Renal pelvis (tissue), 4 donors: ENCODE measurements around the gene SCN8A. TPM values are rescaled to one million over a fixed set of nuclear protein-coding genes. Genes with fewer than 3 reads are reported as not detected.

Source experiments
- DNase-seq: peaks from one replicate; pipeline ENCODE4 v3.0.0-alpha.2; 2013
- polyA plus RNA-seq, 3 donors: library from polyadenylated mRNA; unstranded; fragments of 120-200 nt; gene quantifications; one replicate each; pipeline ENCODE4 v1.2.1, GENCODE V29; 2013; ENCODE audit not compliant: insufficient read length in 3 of 3

The SCN8A gene
- polyA plus RNA-seq, 3 donors: 1.6 to 2.6 (median 2.5) TPM

DNA sequence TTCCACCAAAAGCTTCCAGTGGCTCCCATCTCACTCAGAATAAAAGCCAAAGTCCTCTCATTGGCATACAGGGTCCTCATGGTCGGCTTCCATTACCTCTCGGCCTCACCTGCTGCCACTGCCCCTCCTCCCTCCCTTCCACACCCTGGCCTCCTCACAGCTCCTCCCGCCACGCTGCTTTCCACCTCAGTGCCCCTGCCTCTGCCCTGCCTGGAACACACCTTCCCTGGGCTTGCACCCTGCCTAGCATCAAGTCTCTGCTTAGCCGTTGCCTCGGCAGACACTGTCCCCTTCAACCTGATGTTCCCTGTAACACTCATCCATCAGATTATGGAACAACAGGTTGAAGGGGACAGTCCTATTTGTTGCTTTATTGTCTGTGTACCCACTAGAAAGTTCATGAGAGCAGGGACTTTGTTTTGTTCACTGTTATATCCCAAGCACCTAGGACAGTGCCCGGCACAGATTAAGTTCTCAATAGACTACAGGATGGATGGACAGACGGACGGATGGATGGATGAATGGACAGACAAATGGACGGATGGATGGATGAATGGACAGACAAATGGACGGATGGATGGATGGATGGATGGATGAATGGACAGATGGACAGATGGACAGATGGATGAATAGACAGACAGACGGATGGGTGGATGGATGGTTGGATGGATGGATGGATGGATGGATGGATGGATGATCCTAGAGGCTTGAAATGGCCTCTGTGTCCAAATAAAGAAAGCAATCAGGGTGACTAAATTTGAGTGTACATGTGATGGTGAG, 242.6 kb downstream of the SCN8A start:
- no peak for DNase-seq

GRCh38 chr12:51834411-51834810, 243.4 kb downstream of the SCN8A start:
- no peak for DNase-seq

GRCh38 chr12:51836041-51836826, 245.2 kb downstream of the SCN8A start:
- no peak for DNase-seq

GRCh38 chr12:51836827-51837173, 245.8 kb downstream of the SCN8A start:
- no peak for DNase-seq

DNA sequence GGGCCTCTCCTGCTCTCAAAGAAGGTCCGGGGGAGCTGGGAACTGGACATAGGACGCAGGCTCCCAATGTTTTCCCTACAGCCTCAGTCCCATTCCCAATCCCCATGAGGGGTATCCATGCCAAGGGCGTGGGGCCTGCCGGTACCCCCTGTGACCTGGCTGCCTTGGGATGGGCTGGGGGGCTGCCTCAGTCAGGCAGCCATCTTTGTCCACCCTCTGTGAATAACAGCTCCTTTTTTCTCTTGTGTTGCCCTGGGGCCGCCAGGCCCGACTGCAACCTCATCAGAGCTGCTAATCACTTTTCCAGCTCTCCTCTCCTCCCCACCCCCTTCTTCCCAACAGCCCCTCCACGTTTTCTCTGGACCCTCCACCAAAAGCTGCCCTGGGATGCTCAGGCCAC, 246.3 kb downstream of the SCN8A start:
- no peak for DNase-seq

DNA sequence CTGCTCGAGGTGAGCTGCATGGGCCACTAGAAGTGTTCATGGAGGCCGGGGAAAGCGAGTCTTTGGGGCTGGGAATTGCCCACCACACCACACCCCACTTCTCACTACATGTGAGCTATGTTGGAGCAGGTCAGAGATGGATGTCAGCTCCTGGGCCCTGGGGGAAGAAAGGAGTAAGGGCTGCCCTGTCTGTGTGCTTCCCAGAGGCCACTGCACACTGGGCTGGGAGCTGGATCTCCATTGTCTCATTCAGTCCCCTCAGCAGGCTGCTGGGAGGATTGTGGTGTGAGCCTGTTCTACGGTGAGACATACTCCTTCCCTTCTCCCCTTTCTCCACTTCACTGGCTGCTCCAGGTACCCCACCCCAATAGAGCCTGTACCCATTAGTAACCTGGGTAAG, 247.0 kb downstream of the SCN8A start:
- no peak for DNase-seq

GRCh38 chr12:51838762-51839161, 247.7 kb downstream of the SCN8A start:
- no peak for DNase-seq

DNA sequence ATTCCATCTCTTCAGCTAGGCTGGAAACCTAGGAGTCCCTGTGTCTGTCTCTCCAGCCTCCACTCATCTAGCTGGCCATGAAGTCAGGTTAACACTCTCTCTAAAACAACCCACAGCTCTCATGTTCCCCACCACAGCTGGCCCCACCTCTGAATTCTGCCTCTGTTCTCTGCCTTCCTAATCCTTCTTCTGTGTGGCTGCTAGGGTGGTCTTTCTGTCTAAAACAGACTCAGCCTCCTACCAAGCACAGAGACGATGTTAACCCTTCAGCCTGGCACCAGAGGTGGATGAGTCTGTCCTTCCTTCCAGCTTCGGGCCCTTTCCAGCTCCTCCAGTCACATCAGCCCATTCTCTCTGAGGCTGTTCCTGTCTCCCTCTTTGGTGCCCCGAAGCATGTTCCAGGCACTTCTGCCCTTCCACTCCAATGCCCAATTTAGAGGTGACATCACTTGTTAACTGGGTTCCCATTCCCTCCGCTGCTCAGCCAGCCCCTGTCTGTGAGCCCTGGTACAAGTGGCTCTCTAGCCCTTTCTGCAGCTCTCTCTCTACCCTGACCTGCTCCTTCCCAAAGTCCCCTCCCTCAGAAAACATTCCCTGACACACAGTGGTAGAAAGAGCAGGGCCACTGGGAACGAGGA, 248.4 kb downstream of the SCN8A start:
- DNase-seq: no peak

DNA sequence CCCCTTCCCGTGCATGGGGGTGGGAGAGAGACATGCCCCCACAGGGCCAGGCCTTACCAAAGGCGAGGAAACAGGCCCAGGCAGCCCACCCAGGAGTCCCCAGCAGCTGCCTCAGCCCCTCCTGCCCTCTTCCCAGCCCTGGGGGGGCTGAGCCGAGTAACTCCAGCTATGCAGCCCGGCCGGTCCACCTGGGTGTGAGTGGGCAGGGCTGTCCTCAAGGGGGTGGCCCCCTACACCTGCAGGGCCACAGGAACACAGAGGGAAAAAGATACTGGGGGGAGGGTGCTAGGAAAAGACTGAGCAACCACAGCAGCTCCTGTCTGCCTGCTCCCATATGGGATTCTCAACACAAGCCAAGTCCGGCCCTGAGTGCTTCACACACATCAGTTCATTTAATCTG, 249.9 kb downstream of the SCN8A start:
- no peak for DNase-seq

GRCh38 chr12:51841727-51842126, 250.7 kb downstream of the SCN8A start:
- no peak for DNase-seq

- DNase-seq: no peak
Observed at GRCh38 chr12:51844854-51845253, 253.8 kb downstream of the SCN8A start.

DNA sequence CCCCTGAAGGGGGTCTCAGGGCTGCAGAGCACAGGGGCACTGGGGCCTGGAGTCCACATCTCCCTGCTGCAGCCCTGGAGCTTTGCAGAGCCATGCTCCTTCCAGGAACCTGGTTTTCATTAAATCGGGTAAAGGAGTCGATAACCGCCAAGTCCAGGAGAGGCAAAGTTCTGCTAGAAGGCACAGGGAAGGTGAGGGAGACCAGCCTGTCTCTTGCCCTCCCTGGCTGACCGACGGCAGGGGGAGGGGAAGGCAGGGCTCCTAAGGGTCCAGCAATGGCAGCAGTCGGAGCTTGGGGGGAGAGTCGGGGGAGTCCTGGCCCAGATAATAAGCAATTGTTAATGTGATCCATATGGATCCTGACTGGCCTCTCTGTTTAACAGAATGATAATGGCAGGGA, 254.4 kb downstream of the SCN8A start:
- DNase-seq: no peak

- no peak for DNase-seq
Observed at GRCh38 chr12:51846271-51846691, 255.2 kb downstream of the SCN8A start.

- peak; percentile 71 for DNase-seq
Observed at GRCh38 chr12:51846911-51847642, 256.0 kb downstream of the SCN8A start.

DNA sequence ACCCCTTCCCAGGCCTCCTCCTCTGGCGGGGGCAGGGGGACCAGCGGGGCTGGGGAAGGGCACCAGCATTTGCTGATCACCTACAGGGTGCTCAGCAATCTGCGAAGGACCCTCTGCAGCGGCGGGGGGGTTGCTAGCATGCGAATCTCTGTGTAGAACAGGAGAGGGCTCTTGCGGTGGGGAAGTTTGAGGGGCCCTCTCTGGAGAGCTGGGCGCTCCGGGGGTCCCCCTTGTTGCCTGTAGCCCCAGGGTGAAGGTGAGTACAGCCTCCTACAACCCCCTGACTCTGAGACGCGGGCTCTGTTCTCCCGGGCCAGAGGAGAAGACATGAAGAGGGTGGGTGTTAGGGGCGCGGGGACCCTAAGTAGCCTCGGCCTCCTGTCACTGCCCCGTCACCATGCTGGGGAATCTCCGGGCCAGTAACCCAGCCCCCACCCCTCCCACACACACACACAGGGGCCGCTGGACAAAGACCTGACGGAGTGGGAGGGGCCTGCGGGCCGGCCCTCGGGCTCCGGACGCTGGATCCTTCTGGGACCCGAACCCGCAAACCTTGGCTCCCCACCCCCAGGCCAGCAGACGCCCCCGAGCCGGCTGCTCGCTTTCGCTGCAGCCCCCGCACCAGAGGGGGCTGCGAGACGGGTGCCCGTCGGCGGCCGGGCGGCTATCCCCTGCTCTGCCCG, 256.8 kb downstream of the SCN8A start:
- DNase-seq: no peak

DNA sequence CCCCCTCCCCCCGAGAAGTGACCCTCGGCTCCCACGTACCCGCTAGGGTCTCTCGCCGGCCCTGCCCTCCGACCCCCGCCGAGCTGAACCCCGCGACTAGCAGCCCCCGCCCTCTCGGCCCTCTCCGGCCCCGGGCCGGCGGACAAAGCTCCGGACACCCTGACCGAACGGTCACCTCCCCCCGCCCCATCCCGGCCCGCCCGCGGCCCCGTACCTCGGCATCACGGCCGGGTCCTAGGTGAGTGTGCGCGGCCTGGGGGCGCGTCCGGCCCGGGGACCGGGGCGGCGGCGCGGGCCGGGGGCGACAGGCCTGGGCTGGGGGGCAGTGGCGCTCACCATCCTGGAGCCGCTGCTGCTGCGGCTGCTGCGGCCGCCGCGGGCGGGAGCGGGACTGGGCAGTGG, 257.3 kb downstream of the SCN8A start, which contains the start of gene FIGNL2:
Gene FIGNL2 (minus strand): TSS at position 393 of the 402 bp plus-strand sequence. CDS start 26,305 bp downstream, outside the sequence.
- no peak for DNase-seq

- no peak for DNase-seq
Observed at GRCh38 chr12:51848841-51849735, 258.1 kb downstream of the SCN8A start.

DNA sequence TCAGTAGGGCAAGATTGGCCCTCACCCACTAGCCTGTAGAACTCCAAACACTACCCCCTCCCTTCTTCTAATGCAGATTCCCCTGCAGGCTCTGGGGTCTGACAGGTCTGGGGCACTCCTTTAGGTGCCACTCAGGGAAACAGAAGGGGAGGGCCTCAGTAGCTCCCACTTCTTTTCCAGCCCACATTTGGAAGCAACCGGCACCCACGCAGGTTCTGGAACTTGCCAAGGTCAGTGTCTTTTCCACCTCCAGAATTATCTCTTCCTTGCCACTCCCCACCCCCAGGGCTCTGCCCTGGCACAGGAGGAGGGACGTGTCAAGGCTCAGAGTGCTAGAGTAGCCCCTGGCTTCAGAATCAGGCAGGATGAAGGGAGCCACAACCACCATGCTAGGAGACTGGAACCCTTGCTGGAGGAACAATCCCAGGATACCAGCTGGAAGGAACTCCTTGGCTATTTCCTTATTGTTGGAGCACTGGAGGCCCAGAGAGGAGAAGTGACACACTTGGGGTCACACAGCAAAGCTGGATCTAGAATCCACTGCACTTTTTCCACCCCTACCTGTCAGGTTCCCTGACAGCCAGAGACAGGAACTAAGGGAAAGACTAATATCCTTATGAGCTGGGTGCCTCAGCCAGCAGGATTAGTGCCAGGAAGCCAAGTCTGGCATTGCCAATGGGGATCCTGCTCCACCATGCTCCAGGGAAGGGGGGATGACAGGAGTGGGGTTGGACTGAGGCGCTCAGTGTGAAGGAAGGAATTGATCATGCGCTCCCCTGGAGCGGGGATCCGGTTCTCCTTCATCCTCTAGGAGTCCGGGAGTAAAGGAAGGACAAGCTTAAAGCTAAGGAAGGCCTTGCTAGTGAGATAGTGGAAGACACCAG, 259.3 kb downstream of the SCN8A start:
- DNase-seq: no peak

DNA sequence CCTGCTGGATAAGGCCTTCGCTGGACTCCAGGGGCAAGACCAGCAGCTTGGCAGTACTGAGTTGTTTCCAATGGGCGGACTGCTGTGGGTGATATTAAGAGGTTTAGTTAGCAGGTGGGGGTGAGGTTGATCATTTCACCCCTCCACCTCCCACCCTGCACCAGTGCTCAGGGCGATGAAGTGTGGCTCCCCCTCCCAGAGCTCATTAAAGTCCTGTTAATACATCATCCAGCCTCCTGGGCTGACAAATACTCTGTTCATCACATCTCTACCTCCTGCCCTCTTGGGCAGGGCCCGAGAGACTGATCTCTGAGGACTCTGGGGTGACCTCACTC, 259.9 kb downstream of the SCN8A start:
- DNase-seq: no peak
